HepG2 (cell line): ENCODE measurements around the gene LRP5. TPM values are rescaled to one million over a fixed set of nuclear protein-coding genes. Genes with fewer than 3 reads are reported as not detected.

Source experiments
- EED ChIP-seq: sonication (generic); formaldehyde crosslinking; IDR thresholded peaks from 2 replicates; pipeline ENCODE4 v1.5.0; 2020; ENCODE audit warnings: mild to moderate bottlenecking, missing genetic modification reagents
- GATAD1 ChIP-seq: IDR thresholded peaks from 2 replicates; pipeline ENCODE4 v1.6.1; 2016; ENCODE audit warnings: missing genetic modification reagents, missing compliant biosample characterization
- HOXA3 ChIP-seq: sonication (generic); formaldehyde crosslinking; IDR thresholded peaks from 2 replicates; pipeline ENCODE4 v1.5.0; 2020; ENCODE audit warnings: missing genetic modification reagents
- KLF9 ChIP-seq: IDR thresholded peaks from 2 replicates; pipeline ENCODE4 v1.6.1; 2016; ENCODE audit warnings: low read depth
- MAFG ChIP-seq: sonication (generic); formaldehyde crosslinking; IDR thresholded peaks from 2 replicates; pipeline ENCODE4 v1.5.1; 2020; ENCODE audit warnings: mild to moderate bottlenecking, missing genetic modification reagents
- MAFK ChIP-seq, 2 experiments: IDR thresholded peaks in 1 of 2; conservative IDR thresholded peaks in 1 of 2; 2 replicates each; pipeline ENCODE4 v1.6.1; 2011; ENCODE audit warnings: improper control_type of control experiment in 2 of 2, low read length in 2 of 2
- PHF5A ChIP-seq: IDR thresholded peaks from one replicate; pipeline ENCODE4 v1.6.1; 2018; ENCODE audit warnings: low read depth, missing genetic modification reagents; ENCODE audit not compliant: unreplicated experiment
- REXO4 ChIP-seq: sonication (generic); formaldehyde crosslinking; IDR thresholded peaks from 2 replicates; pipeline ENCODE4 v1.8.0; 2022; ENCODE audit warnings: missing genetic modification reagents, mild to moderate bottlenecking, borderline replicate concordance
- RXRA ChIP-seq: sonication (generic); formaldehyde crosslinking; IDR thresholded peaks from 2 replicates; pipeline ENCODE4 v1.5.1; 2020; ENCODE audit warnings: missing genetic modification reagents
- SKI ChIP-seq: fragments of 450-650 bp; IDR thresholded peaks from one replicate; pipeline ENCODE4 v1.6.1; 2018; ENCODE audit warnings: mild to moderate bottlenecking; ENCODE audit not compliant: partially characterized antibody
- SRSF4 ChIP-seq: fragments of 200-400 bp; formaldehyde crosslinking; IDR thresholded peaks from one replicate; pipeline ENCODE4 v1.6.1; 2018; ENCODE audit warnings: mild to moderate bottlenecking, low read depth, low read length, moderate library complexity; ENCODE audit not compliant: poor library complexity, severe bottlenecking
- YY1 ChIP-seq: IDR thresholded peaks from 2 replicates; pipeline ENCODE4 v1.6.1; 2011; ENCODE audit warnings: low read length, low read depth, moderate library complexity, mild to moderate bottlenecking; ENCODE audit not compliant: insufficient read depth, insufficient replicate concordance
- ZIK1 ChIP-seq: sonication (generic); formaldehyde crosslinking; IDR thresholded peaks from 2 replicates; pipeline ENCODE4 v1.5.0; 2020; ENCODE audit warnings: mild to moderate bottlenecking, low read depth, missing genetic modification reagents, borderline replicate concordance
- ZNF10 ChIP-seq: sonication (generic); formaldehyde crosslinking; IDR thresholded peaks from 2 replicates; pipeline ENCODE4 v1.4.0; 2020; ENCODE audit warnings: mild to moderate bottlenecking, low read depth, missing genetic modification reagents, borderline replicate concordance
- ZNF160 ChIP-seq: sonication (generic); formaldehyde crosslinking; IDR thresholded peaks from 2 replicates; pipeline ENCODE4 v1.8.0; 2022; ENCODE audit warnings: mild to moderate bottlenecking, inconsistent platforms, missing genetic modification reagents
- ZNF232 ChIP-seq: sonication (generic); formaldehyde crosslinking; IDR thresholded peaks from 2 replicates; pipeline ENCODE4 v1.4.0; 2020; ENCODE audit warnings: missing genetic modification reagents, borderline replicate concordance
- ZNF547 ChIP-seq: sonication (generic); formaldehyde crosslinking; IDR thresholded peaks from 2 replicates; pipeline ENCODE4 v1.5.1; 2020; ENCODE audit warnings: mild to moderate bottlenecking, missing genetic modification reagents
- ZNF775 ChIP-seq: sonication (generic); formaldehyde crosslinking; IDR thresholded peaks from 2 replicates; pipeline ENCODE4 v1.4.0; 2020; ENCODE audit warnings: missing genetic modification reagents, mild to moderate bottlenecking, moderate library complexity, borderline replicate concordance
- polyA plus RNA-seq, 8 experiments: library from polyadenylated mRNA; depleted of rRNA in 3 of 8; stranded (reverse) in 7 of 8; unstranded in 1 of 8; fragments of >200 nt; fragmentation: Illumina TruSeq in 4 of 8; extraction: Trizol in 4 of 8; gene quantifications; 2 replicates each; pipeline versions ENCODE4 v1.2.1 to v1.2.3, GENCODE V29; 2011 to 2016; ENCODE audit warnings: low read depth in 4 of 8, missing spikeins in 1 of 8, mixed read lengths in 1 of 8; ENCODE audit not compliant: insufficient read depth in 1 of 8
- total RNA-seq, 5 experiments: library from RNA; depleted of rRNA; stranded (reverse); fragments of >200 nt; fragmentation: Illumina TruSeq; extraction: Trizol; gene quantifications; 2 replicates each; pipeline ENCODE4 v1.2.3, GENCODE V29; 2016; ENCODE audit warnings: low read depth in 1 of 5
- TF ChIP-seq, protein P1 (sequence below): sonication (generic); formaldehyde crosslinking; IDR thresholded peaks from 2 replicates; pipeline ENCODE4; 2020; ENCODE audit warnings: missing genetic modification reagents, mild to moderate bottlenecking, borderline replicate concordance
- TF ChIP-seq, protein P2 (sequence below): IDR thresholded peaks from 2 replicates; pipeline ENCODE4 v1.6.1; 2012; ENCODE audit warnings: low read depth, low read length, improper control_type of control experiment
- TF ChIP-seq, protein P3 (sequence below): IDR thresholded peaks from 2 replicates; pipeline ENCODE4 v1.6.1; 2018; ENCODE audit warnings: missing genetic modification reagents, mild to moderate bottlenecking, missing compliant biosample characterization

Gene LRP5
- total and polyA plus RNA-seq, 2 of the 13 experiments (the other 11 are each of a cell fraction or from before 2014, with no cell fraction given) = 40.4 to 64.0 TPM

DNA sequence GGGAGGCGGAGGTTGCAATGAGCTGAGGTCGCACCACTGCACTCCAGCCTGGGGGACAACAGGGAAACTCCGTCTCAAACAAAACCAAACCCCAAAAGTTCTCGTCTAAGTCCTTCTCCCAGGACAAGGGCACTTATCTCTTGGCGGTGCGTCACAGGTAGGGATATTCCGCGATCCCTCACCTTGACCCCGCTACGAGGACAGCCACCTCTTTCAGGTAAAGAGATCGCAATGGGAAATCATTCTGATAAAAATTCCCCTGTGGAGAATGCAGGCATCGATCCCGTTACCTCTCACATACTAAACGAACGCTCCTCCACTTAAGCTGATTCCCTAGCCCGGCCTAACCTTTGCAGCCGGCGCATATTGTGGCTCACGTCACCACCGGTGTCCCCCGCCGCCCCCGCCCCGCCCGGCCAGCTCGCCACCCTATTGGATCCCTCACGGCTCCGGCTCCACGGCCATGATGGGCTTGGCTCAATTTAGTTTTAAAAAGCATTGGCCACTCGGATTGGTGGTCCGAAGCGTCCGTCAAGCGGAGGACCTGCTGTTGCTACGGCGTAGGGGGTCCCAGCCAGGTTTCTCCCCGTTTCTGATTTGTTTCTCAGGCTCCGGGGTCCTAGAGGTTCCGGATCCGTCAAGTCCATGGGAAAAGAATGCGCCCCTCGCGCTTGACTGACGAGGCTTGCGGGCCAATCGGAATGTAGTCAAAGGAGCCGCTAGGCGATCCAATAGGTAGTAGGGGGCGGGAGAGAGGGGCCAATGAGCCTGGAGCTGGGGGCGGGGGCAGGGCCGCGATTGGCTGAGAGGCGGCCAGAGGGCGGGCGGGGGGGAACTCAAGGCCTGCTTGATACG, 147.7 kb downstream of the LRP5 start (continued):
- TF ChIP-seq GATAD1 (CRISPR knock-in tag) = peak; percentile 70
- TF ChIP-seq, protein P1, sequence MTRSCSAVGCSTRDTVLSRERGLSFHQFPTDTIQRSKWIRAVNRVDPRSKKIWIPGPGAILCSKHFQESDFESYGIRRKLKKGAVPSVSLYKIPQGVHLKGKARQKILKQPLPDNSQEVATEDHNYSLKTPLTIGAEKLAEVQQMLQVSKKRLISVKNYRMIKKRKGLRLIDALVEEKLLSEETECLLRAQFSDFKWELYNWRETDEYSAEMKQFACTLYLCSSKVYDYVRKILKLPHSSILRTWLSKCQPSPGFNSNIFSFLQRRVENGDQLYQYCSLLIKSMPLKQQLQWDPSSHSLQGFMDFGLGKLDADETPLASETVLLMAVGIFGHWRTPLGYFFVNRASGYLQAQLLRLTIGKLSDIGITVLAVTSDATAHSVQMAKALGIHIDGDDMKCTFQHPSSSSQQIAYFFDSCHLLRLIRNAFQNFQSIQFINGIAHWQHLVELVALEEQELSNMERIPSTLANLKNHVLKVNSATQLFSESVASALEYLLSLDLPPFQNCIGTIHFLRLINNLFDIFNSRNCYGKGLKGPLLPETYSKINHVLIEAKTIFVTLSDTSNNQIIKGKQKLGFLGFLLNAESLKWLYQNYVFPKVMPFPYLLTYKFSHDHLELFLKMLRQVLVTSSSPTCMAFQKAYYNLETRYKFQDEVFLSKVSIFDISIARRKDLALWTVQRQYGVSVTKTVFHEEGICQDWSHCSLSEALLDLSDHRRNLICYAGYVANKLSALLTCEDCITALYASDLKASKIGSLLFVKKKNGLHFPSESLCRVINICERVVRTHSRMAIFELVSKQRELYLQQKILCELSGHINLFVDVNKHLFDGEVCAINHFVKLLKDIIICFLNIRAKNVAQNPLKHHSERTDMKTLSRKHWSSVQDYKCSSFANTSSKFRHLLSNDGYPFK (CRISPR knock-in tag) = peak; percentile 77; the same call in 1 of the 2 replicates
- TF ChIP-seq SRSF4 = no peak
- TF ChIP-seq ZIK1 (CRISPR knock-in tag) = no peak
- no peak; the same call in 1 of the 2 replicates for TF ChIP-seq ZNF232 (CRISPR knock-in tag)
- TF ChIP-seq ZNF547 (CRISPR knock-in tag) = no peak
- TF ChIP-seq, protein P2, sequence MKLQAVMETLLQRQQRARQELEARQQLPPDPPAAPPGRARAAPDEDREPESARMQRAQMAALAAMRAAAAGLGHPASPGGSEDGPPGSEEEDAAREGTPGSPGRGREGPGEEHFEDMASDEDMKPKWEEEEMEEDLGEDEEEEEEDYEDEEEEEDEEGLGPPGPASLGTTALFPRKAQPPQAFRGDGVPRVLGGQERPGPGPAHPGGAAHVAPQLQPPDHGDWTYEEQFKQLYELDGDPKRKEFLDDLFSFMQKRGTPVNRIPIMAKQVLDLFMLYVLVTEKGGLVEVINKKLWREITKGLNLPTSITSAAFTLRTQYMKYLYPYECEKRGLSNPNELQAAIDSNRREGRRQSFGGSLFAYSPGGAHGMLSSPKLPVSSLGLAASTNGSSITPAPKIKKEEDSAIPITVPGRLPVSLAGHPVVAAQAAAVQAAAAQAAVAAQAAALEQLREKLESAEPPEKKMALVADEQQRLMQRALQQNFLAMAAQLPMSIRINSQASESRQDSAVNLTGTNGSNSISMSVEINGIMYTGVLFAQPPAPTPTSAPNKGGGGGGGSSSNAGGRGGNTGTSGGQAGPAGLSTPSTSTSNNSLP = peak; percentile 94
- TF ChIP-seq, protein P3, sequence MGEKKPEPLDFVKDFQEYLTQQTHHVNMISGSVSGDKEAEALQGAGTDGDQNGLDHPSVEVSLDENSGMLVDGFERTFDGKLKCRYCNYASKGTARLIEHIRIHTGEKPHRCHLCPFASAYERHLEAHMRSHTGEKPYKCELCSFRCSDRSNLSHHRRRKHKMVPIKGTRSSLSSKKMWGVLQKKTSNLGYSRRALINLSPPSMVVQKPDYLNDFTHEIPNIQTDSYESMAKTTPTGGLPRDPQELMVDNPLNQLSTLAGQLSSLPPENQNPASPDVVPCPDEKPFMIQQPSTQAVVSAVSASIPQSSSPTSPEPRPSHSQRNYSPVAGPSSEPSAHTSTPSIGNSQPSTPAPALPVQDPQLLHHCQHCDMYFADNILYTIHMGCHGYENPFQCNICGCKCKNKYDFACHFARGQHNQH = 0 out of 2 replicates have a peak, but pooled peaks have one; percentile 29
- TF ChIP-seq ZNF775 (CRISPR knock-in tag) = no peak
- peak; percentile 24 for TF ChIP-seq PHF5A (CRISPR knock-in tag)
- TF ChIP-seq HOXA3 = peak; percentile 84; the same call in 1 of the 2 replicates
- TF ChIP-seq YY1 = peak; percentile 82
- peak; percentile 98 for TF ChIP-seq RXRA (CRISPR knock-in tag)
- TF ChIP-seq SKI = peak; percentile 53
- no peak for TF ChIP-seq ZNF160 (CRISPR knock-in tag)
- no peak for TF ChIP-seq EED (CRISPR knock-in tag)
- no peak for TF ChIP-seq MAFG (CRISPR knock-in tag)
- TF ChIP-seq ZNF10 (CRISPR knock-in tag) = no peak
- TF ChIP-seq KLF9 (CRISPR knock-in tag) = no peak
- TF ChIP-seq MAFK (conservative IDR thresholded peaks at IDR 0.05 in 1 of 2, IDR thresholded peaks at IDR 0.05 in 1 of 2; ENCODE audit: low read length in 2 of 2) = peak in 1 of 2 experiments; percentile 48; a peak in 1 of 4 replicates
- no peak for TF ChIP-seq REXO4 (CRISPR knock-in tag)
